ENCODE measurements around the gene MON1A. TPM values are rescaled to one million over a fixed set of nuclear protein-coding genes. Genes with fewer than 3 reads are reported as not detected.

The MON1A gene
- total RNA-seq, 2 experiments from 2014 or later: 6.9 to 8.5 TPM

DNA sequence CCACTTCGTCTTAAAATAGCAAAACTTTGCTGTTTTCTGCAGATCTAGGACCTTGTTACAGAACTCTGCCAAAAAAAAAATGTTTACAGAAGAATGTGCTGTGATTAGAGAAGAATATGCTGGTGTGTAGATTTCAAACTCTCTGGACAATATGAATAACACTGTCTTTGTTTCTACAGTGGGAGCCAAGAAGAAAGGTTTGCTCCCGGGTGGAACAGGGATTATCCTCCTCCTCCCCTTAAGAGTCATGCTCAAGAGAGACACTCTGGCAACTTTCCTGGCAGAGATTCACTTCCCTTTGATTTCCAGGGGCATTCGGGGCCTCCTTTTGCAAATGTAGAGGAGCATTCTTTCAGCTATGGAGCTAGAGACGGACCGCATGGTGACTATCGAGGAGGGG lies 37.7 kb upstream of the MON1A start:
- H3K9me3 Mint-ChIP-seq: no peaks in the 10 kb centered on the region
- ATAC-seq: no peak
- TF ChIP-seq, protein P1, sequence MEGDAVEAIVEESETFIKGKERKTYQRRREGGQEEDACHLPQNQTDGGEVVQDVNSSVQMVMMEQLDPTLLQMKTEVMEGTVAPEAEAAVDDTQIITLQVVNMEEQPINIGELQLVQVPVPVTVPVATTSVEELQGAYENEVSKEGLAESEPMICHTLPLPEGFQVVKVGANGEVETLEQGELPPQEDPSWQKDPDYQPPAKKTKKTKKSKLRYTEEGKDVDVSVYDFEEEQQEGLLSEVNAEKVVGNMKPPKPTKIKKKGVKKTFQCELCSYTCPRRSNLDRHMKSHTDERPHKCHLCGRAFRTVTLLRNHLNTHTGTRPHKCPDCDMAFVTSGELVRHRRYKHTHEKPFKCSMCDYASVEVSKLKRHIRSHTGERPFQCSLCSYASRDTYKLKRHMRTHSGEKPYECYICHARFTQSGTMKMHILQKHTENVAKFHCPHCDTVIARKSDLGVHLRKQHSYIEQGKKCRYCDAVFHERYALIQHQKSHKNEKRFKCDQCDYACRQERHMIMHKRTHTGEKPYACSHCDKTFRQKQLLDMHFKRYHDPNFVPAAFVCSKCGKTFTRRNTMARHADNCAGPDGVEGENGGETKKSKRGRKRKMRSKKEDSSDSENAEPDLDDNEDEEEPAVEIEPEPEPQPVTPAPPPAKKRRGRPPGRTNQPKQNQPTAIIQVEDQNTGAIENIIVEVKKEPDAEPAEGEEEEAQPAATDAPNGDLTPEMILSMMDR (IDR thresholded peaks at IDR 0.05): no peak
- H3K4me1 Mint-ChIP-seq (ENCODE audit: low read depth): peaks cover 2% of the 10 kb centered on the region
- no peak overlapping the region for H3K4me3 Mint-ChIP-seq
- CTCF ChIA-PET: no interaction called here
- H3K36me3 Mint-ChIP-seq (ENCODE audit: low read depth): peaks cover 6% of the 10 kb centered on the region
- no peak overlapping the region for H3K27ac Mint-ChIP-seq
- no peak for DNase-seq
- intact Hi-C loops (cut with micrococcal nuclease): no loop called here
- H3K27me3 Mint-ChIP-seq: no peaks in the 10 kb centered on the region
- POLR2A ChIA-PET: no interaction called here

DNA sequence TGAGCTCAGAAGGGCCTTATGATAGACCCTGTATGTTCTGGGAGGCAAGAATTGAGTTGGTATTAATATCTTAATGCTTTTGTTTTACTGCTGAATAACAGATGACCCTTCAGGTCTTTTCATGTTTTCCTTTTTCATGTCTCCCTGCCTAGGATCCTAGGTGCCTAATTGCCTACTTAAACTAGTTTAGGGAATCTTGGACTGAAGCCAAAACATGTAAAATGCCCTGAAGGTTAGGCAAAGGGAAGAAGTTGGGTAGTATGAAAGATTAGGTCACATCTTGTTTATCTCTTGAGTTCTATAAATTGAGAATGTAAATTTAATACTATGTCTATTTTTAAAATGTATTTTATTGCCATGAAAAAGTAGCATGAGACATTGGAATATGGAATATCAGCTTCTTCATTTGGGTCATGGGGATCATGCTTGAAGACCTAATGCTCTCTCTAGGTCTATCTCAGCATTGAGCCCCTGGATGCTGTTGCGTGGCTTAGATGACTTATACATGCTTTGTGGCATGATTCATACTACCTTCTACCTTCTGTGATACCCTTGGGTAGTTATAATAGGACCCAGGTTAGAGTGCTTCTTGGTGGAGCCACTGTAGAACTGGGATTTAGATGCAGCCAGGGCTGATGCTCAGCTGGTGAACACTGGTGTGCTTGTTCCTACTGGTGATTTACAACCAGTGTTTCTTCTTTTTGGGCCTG lies 36.8 kb upstream of the MON1A start:
- ChIA-PET CTCF (no interaction called here), POLR2A (no interaction called here)
- DNase-seq: no peak
- Mint-ChIP-seq H3K4me1 (ENCODE audit: low read depth) (peaks cover 2% of the 10 kb centered on the region), H3K9me3 (no peaks in the 10 kb centered on the region), H3K36me3 (ENCODE audit: low read depth) (peaks cover 6% of the 10 kb centered on the region), H3K27me3 (no peaks in the 10 kb centered on the region), H3K4me3 (no peak overlapping the region), H3K27ac (no peak overlapping the region)
- intact Hi-C loops (cut with micrococcal nuclease): no loop called here
- no peak for ATAC-seq
- TF ChIP-seq, protein P1 (IDR thresholded peaks at IDR 0.05): no peak

DNA sequence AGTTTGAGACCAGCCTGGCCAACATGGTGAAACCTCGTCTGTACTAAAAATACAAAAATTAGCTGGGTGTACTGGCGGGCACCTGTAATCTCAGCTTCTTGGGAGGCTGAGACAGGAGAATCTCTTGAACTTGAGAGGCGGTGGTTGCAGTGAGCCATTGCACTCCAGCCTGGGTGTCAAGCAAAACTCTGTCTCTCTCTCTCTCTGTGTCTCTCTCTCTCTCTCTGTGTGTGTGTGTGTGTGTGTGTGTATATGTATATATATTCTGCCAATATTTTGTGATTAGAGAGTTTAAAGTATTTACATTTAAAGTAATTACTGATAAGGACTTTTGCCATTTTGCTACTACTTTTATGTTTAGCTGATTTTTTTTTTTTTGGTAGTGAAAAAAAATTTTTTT lies 26.0 kb upstream of the MON1A start:
- H3K9me3 Mint-ChIP-seq: no peaks in the 10 kb centered on the region
- ChIA-PET CTCF (interaction anchor here (1.6 kb wide), 1 partner anchor 15 kb away, joined by 4 read pairs; no protein-coding TSS in a partner anchor), POLR2A (interaction anchor here (0.6 kb wide), 1 partner anchor 139 kb away, joined by 3 read pairs; no protein-coding TSS in a partner anchor)
- no peak overlapping the region for H3K4me3 Mint-ChIP-seq
- H3K36me3 Mint-ChIP-seq (ENCODE audit: low read depth): peaks cover 6% of the 10 kb centered on the region
- no peak overlapping the region for H3K27ac Mint-ChIP-seq
- no peaks in the 10 kb centered on the region for H3K27me3 Mint-ChIP-seq
- TF ChIP-seq, protein P1 (IDR thresholded peaks at IDR 0.05): no peak
- no peak for ATAC-seq
- intact Hi-C loops (cut with micrococcal nuclease): no loop called here
- DNase-seq: no peak
- H3K4me1 Mint-ChIP-seq (ENCODE audit: low read depth): peaks cover 22% of the 10 kb centered on the region

DNA sequence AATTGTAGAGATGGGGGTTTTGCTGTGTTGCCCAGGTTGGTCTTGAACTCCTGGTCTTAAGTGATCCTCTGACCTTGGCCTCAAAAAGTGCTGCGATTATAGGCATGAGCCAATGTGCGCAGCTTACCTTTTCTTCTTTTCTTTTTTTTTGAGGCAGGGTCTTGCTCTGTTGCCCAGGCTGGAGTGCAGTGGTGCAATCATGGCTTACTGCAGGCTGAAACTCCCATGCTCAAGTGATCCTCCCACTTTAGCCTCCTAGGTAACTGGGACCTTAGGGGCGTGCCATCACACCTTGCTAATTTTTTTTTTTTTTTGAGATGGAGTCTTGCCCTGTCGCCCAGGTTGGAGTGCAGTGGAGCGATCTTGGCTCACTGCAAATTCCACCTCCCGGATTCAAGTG lies 23.3 kb upstream of the MON1A start:
- Mint-ChIP-seq H3K27ac (no peak overlapping the region), H3K36me3 (ENCODE audit: low read depth) (peaks cover 3% of the 10 kb centered on the region), H3K9me3 (no peaks in the 10 kb centered on the region), H3K4me1 (ENCODE audit: low read depth) (peaks cover 21% of the 10 kb centered on the region), H3K4me3 (no peak overlapping the region), H3K27me3 (no peaks in the 10 kb centered on the region)
- POLR2A ChIA-PET: interaction anchor here (0.9 kb wide), 1 partner anchor 12 kb away, joined by 3 read pairs; no protein-coding TSS in a partner anchor
- TF ChIP-seq, protein P1 (IDR thresholded peaks at IDR 0.05): no peak
- ATAC-seq: no peak
- CTCF ChIA-PET: no interaction called here
- no peak for DNase-seq
- intact Hi-C loops (cut with micrococcal nuclease): no loop called here

DNA sequence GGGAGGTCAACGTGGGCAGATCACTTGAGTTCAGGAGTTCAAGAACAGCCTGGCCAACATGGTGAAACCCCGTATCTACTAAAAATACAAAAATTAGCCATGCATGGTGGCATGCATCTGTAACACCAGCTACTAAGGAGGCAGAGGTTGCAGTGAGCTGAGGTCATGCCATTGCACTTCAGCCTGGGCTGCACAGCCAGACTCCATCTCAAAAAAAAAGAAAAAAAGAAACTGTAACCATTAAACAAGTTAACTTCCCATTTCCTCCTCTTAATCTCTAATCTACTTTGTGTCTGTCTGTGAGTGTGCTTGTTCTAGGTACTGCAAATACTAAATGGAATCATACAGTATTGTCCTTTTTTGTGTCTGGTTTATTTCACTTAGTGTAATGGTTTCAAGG lies 13.0 kb upstream of the MON1A start:
- intact Hi-C loops (cut with micrococcal nuclease): no loop called here
- CTCF ChIA-PET: no interaction called here
- POLR2A ChIA-PET: interaction anchor here (0.7 kb wide), 1 partner anchor 9 kb away, joined by 3 read pairs; no protein-coding TSS in a partner anchor
- Mint-ChIP-seq H3K27ac (peak overlapping the region; percentile 52), H3K9me3 (no peaks in the 10 kb centered on the region), H3K4me3 (no peak overlapping the region), H3K4me1 (ENCODE audit: low read depth) (peaks cover 27% of the 10 kb centered on the region), H3K27me3 (no peaks in the 10 kb centered on the region), H3K36me3 (ENCODE audit: low read depth) (peaks cover 23% of the 10 kb centered on the region)
- TF ChIP-seq, protein P1 (IDR thresholded peaks at IDR 0.05): no peak
- DNase-seq: no peak
- no peak for ATAC-seq
